Fibroblast of the aortic adventitia (primary cell): ENCODE measurements around the gene ERC2. TPM values are rescaled to one million over a fixed set of nuclear protein-coding genes. Genes with fewer than 3 reads are reported as not detected.

Experiments used
- DNase-seq: peaks from one replicate; pipeline ENCODE4 v3.0.0-alpha.2; 2010; ENCODE audit warnings: low read depth
- H3K4me3 ChIP-seq: 2 replicates; pipeline ENCODE4 v1.5.1; 2011; ENCODE audit warnings: low read depth, mild to moderate bottlenecking, control low read depth, low read length, moderate library complexity
- CTCF ChIP-seq: IDR thresholded peaks from 2 replicates; pipeline ENCODE4 v1.5.1; 2011; ENCODE audit warnings: mild to moderate bottlenecking, low read length, control low read depth, inconsistent platforms; ENCODE audit not compliant: insufficient read depth
- total RNA-seq: library from RNA; depleted of rRNA; stranded (reverse); fragments of >200 nt; gene quantifications from 2 replicates; pipeline ENCODE4 v1.2.3, GENCODE V29; 2012; ENCODE audit warnings: low replicate concordance

The ERC2 gene
- total RNA-seq, 1 donor: 0.09 TPM

GRCh38 chr3:56415652-56416051, 52.6 kb downstream of the ERC2 start:
- no peak for DNase-seq
- no peak for TF ChIP-seq CTCF
- H3K4me3 ChIP-seq: no peak overlapping the region

- no peak for DNase-seq
- H3K4me3 ChIP-seq: no peak overlapping the region
- TF ChIP-seq CTCF: no peak
These were observed 54.4 kb downstream of the ERC2 start for GRCh38 chr3:56413911-56414310.

- H3K4me3 ChIP-seq: no peak overlapping the region
- DNase-seq: no peak
- no peak for TF ChIP-seq CTCF
These were observed 57.1 kb downstream of the ERC2 start for GRCh38 chr3:56411166-56411565.

- H3K4me3 ChIP-seq: no peak overlapping the region
- no peak for TF ChIP-seq CTCF
These were observed 57.7 kb downstream of the ERC2 start for GRCh38 chr3:56410576-56410975.

GRCh38 chr3:56409790-56410189, 58.5 kb downstream of the ERC2 start:
- TF ChIP-seq CTCF: no peak
- H3K4me3 ChIP-seq: no peak overlapping the region
- no peak for DNase-seq

More at GRCh38 chr3:56410576-56410975, 57.7 kb downstream of the ERC2 start:
- no peak for DNase-seq

GRCh38 chr3:56408761-56409196, 59.5 kb downstream of the ERC2 start:
- DNase-seq: no peak
- H3K4me3 ChIP-seq: no peak overlapping the region
- TF ChIP-seq CTCF: no peak

- H3K4me3 ChIP-seq: no peak overlapping the region
- DNase-seq: no peak
- TF ChIP-seq CTCF: no peak
These were observed 61.3 kb downstream of the ERC2 start for GRCh38 chr3:56406826-56407515.
